D341Med (cell line): ENCODE measurements around the gene GRM2.
"Not testable (repeated sequence)": the region's sequence is repeated elsewhere in the genome, so short reads cannot be mapped to it uniquely, and the experiment has no call there.

Source experiments
- DNase-seq: peaks from one replicate; pipeline ENCODE4 v3.0.0; 2012; ENCODE audit warnings: low spot score

GRM2 gene

DNA sequence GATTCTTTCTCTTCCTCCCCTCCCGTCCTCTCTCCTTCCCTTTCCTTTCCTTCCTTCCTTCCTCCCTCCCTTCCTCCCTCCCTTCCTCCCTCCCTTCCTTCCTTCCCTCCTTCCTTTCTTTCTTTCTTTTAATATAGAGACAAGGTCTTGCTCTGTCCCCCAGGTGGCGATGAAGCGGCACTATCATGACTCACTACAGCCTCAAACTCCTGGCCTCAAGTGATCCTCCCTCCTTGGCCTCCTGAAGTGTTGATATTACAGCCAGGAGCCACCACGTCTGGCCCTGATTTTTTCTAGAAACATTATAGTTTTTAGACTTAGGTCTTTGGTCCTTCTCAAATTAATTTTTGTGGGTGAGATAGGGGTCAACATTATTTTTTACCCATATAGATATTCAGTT is 15.5 kb downstream of the GRM2 start:
- no peak for DNase-seq

DNA sequence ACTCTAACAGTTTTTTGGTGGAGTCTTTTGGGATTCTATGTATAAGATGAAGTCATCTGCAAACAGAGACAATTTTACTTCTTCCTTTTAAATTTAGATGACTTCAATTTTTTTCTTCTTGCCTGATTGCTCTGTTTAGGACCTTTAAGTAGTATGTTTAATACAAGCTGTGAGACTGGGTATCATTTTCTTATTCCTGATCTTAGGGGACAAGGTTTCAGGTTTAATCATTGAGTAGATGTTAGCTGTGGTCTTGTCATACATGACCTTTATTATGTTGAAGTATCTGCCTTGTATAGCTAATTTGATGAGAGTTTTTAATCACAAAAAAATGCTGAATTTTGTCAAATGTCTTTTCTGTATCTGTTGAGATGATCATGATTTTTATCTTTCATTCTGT is 20.6 kb downstream of the GRM2 start:
- no peak for DNase-seq

DNA sequence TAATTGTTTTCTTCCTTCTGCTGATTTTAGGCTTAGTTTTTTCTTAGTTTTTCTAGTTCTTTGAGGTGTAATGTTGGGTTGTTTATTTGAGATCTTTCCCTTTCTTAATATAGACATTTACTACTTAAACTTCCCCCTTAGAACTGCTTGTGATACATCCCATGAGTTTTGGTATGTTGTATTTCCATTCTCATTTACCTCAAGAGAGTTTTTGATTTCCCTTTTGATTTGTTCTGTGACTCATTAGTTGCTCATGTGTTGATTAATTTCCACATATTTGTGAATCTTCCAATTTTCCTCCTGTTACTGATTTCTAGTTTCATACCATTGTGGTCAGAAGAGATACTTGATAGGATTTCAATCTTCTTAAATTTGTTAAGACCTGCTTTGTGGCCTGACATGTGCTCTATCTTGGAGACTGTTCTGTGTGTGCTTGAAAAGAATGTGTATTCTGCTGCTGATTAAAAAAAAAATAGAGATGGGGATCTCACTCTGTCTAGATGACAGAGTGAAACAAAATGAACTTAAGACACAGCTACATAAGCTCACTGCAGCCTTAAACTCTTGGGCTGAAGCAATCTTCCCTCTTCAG is 22.3 kb downstream of the GRM2 start:
- no peak for DNase-seq

DNA sequence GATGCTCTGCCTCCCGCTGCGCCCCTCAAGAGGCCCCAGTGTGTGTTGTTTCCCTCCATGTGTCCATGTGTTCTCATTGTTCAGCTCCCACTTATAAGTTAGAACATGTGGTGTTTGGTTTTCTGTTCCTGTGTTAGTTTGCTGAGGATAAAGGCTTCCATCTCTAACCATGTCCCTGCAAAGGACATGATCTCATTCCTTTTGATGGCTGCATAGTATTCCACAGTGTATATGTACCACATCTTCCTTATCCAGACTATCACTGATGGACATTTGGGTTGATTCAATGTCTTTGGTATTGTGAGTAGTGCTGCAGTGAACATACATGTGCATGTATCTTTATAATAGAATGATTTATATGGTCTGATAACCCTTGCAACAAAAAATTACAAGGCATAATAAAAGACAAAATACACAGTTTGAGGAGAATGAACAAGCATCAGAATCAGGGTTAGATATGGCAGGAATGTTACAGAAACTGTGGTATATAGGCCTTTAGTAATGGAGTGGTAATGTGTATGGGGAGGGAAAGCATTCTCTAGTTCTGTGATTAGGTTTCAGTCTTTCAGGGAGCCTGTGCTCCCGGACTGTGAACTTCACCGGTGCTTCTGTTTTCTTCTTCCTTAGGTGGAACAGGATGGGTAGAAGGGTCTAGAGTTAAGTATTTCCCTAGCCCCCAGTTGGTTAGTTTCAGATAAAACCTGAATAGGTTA is 27.1 kb downstream of the GRM2 start:
- DNase-seq, result no peak

DNA sequence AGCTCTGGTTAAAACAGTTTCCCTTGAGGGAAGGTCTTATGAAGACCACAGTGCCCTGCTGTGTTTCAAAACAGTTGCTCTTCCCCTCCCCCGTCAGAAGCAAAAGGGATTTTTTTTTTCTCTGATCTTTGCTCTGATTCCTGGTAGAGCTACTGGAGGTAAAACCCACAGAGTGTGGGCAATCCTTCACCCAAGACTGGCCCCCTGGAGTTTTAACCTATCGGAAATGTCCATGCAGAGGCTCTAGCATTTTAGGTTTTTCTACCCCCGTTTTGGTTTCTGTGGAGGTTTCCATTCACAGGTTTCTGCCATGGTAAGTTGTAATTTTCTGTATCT is 27.7 kb downstream of the GRM2 start:
- no peak for DNase-seq

DNA sequence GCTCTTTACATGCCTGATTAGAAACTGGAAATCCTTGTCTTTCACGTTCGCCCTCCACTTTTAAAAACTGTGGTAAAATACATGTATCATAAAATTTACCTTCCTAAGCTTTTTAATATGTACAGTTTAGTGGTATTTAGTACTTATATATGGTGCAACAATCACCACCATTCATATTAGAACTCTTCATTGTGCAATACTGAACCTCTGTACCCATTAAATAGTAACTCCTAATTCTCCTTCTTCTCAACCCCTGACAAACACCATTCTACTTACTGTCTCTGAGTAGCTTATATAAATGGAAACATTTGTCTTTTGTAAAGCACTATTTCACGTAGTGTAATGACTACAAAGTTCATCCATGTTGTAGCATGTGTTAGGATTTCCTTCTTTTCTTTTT is 28.2 kb downstream of the GRM2 start:
- no peak for DNase-seq

DNA sequence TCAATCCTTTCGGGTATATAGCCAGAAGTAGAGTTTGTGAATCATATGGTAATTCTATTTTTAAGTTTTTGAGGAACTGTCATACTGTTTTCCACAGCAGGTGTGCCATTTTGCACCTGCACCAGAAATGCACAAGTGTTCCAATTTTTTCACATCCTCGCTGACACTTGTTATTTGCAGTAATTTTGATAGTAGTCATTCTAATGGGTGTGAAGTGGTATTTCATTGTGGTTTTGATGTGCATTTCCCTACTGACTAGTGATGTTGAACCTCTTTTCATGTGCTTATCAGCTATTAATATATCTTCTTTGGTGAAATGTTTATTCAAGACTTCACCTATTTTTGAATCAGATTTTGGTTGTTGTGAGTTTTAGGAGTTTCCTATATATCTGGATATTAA is 29.1 kb downstream of the GRM2 start:
- no peak for DNase-seq

DNA sequence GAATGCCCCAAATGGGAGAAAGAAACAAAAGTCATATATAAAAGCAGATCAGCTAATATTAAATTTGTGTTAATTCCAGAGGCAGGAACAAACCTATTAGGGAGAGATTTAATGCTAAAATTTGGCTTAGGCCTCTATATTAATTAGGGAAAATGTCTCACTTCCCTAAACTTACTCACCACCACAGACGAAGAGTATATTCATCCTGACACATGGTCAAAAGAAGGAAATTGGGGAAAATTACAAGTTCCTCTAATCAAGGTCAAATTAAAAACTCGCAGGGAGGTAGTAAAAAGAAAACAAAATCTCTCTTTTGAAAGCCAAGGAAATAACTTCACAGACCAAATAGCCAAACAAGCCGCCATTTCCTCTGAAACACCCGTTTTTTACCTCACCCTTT is 32.2 kb downstream of the GRM2 start:
- DNase-seq, result no peak

DNA sequence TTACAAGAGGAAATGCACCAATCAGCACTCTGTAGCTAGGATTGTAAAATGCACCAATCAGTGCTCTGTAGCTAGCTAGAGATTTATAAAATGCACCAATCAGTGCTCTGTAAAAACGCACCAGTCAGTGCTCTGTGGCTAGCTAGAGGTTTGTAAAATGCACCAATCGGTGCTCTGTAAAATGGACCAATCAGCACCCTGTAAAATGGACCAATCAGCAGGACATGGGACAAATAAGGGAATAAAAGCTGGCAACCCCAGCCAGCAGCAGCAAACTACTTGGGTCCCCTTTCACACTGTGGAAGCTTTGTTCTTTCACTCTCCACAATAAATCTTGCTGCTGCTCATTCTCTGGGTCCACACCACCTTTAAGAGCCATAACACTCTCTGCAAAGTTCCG is 35.5 kb downstream of the GRM2 start:
- not testable (repeated sequence) for DNase-seq

DNA sequence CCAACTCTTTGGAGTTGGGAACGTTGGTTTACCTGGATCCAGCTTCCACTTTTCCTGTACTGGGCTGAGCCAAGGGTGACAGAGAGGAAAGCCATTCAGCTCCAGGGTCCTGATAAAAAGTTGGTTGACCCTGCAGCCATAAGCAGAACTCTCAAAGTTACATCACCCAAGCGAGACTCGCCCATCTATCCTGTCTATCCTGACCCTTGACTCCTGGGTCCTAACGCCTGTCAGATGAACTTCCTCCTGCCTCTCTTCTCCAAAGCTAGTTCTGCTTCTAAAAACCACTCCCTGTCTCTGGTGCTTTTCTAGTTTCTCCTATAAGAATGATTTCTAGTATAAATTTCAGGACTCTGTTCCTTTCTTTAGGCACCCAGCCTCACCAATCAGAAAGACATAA is 36.1 kb downstream of the GRM2 start:
- not testable (repeated sequence) for DNase-seq

DNA sequence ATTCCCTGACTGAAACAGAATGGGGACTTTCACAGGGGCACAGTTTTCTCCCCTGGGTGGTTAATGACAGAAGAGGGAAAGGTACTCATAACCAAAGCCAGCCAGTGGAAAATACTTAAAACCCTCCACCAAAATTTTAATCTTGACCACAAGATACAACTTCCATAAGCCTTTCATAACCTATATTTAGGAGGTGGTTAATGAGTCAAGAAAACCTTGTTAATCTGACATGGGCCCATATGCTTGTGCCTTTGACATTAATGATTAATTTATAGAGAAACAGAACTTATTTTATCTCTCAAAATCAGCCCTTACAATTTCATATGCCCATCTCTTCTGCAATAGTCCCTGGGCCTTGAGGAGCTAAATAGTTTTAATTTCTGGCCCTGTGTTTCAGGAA is 41.0 kb downstream of the GRM2 start:
- DNase-seq, result no peak

DNA sequence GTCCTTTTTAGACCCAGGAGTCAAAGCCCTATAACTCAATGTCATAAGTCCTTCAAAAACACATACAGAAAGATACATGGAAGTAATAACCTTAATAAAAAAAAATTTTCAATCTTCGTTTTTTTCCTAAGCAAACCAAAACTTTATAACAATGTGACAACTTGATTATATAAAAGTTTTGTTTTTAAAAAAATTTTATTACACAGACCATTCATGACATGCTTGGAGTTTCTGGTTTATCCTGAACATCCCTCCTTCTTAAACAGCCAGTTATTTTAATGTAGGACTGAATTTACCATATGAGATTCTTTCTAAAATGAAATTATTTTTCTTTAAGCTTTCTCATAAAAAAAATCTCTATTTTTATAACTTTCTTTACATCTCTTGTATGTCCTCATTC is 41.5 kb downstream of the GRM2 start:
- no peak for DNase-seq

DNA sequence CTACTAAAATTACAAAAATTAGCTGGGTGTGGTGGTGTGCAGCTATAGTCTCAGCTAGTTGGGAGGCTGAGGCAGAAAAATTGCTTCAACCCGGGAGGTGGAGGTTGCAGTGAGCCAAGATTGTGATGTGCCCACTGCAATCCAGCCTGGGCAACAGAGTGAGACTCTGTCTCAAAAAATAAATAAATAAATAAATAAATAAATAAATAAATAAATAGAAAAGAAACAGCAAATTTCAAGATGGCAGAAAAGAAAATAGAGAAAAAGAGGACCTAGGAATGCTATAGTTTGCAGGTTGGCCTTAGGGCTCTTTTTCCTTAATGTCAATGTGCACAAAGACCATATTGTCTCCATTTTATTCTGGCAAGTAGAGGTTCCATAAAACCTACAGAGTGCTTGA is 44.0 kb downstream of the GRM2 start:
- no peak for DNase-seq

DNA sequence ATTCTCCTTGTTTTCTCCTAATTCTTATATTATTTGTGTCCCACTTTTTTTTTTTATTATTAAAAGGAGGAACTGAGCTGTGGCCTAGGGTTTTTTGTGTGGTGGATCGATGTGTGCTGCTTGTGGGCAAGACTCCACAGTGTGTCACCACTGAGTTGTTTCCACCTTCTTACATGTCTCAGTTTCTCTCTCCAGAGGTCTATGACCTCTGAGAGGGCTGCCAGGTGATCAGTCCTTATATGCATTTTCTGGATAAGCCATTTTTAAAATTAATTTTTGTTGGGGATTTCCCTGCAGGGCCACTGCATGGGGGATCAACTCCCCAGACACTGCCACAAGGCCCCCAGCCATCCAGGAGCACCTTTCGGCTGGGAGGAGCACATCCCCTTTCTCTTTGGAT is 44.4 kb downstream of the GRM2 start:
- DNase-seq, result no peak

DNA sequence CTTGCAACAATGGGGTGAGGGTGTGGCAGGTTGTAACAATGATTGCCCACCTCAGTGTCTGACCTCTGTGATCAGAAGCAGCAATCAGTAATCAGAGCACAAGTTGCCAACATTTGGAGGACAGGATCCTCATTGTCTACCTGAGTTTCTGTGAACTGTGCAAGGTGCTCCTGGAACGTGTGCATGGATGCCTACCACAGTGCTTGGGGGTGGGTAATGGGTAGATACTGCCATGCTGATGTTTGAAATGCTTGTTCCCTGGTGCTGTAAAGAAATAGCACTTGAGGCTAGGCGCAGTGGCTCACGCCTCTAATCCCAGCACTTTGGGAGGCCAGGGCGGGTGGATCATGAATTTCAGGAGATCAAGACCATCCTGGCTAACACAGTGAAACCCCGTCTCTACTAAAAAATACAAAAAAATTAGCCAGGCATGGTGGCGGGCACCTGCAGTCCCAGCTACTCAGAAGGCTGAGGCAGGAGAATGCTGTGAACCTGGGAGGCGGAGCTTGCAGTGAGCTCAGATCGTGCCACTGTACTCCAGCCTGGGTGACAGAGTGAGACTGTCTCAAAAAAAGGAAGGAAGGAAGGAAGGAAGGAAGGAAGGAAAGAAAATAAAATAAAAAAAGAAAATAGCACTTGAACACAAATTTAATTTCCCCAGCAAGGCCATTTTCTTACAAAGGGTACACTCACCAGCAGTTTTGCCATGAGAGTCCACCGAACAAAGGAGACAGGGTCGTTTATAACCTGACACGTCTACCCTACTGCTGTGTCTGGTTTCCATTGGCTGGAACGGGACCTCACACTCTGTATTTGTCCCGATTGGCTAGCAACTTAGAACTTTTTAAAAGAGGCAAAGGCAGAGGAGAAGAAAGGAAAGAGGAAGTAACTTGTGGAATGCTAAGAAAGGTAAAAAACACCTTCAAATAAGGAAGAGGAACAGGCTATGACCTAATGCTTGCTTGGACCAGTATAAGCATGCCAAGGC is 47.2 kb downstream of the GRM2 start:
- DNase-seq, result not testable (repeated sequence)

DNA sequence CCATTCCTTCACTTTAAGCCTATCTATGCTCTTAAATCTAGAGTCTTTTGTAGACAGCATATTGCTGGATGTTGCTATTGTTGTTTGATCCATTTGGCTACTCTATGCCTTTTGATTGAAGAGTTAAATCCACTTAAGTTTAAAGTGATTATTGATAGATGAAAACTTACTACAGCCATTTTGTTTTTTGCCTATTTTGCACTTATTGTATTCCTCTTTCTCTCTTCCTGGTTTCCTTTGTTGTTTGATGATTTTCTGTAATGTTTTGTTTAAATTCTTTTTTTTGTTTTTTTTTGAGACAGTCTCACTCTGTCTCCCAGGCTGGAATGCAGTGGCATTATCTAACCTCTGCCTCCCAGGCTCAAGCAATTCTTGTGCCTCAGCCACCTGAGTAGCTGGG is 52.3 kb downstream of the GRM2 start:
- DNase-seq, result no peak
